Esophagus squamous epithelium (tissue), 5 donors: ENCODE results near the gene MAP1A. TPM values are rescaled to one million over a fixed set of nuclear protein-coding genes. Genes with fewer than 3 reads are reported as not detected.

ENCODE experiments used
- DNase-seq: peaks from one replicate; lab custom pipeline; 2025; lab: John Stamatoyannopoulos, UW
- H3K27ac ChIP-seq, 4 donors: fragments of 200-600 bp; sonication (generic); one replicate each; pipeline ENCODE4 v1.5.1; 2016 to 2019; ENCODE audit warnings: mild to moderate bottlenecking in 1 of 4
- H3K27me3 ChIP-seq, 4 donors: fragments of 200-600 bp; sonication (generic); 1 replicate in 3 of 4; 2 replicates in 1 of 4; pipeline versions ENCODE4 v1.5.1 to v1.6.0; 2017 to 2021; ENCODE audit warnings: antibody characterized with exemption in 1 of 4
- H3K36me3 ChIP-seq, 3 donors: fragments of 200-600 bp; sonication (generic); one replicate each; pipeline ENCODE4 v1.5.1; 2016 to 2019
- H3K4me1 ChIP-seq, 3 donors: fragments of 200-600 bp; sonication (generic); one replicate each; pipeline ENCODE4 v1.5.1; 2017 to 2019
- H3K4me3 ChIP-seq, 4 donors: fragments of 200-600 bp; sonication (generic); 1 replicate in 3 of 4; 2 replicates in 1 of 4; pipeline ENCODE4 v1.5.1; 2016 to 2019; ENCODE audit warnings: mild to moderate bottlenecking in 2 of 4, moderate library complexity in 1 of 4
- H3K9me3 ChIP-seq, 3 donors: fragments of 200-600 bp; sonication (generic); one replicate each; pipeline ENCODE4 v1.5.1; 2016 to 2019
- POLR2A ChIP-seq, 4 donors: fragments of 450-650 bp; IDR thresholded peaks; one replicate each; pipeline ENCODE4 v1.6.1; 2017; ENCODE audit warnings: antibody characterized with exemption in 4 of 4, mild to moderate bottlenecking in 4 of 4, moderate library complexity in 3 of 4
- WGBS, 2 donors: methylation state at CpG; one replicate each; pipeline ENCODE4 v1.1.5; 2018; 5-methylcytosine and 5-hydroxymethylcytosine counted together
- intact Hi-C: fragments of 100-400 bp; cut with DNase I; formaldehyde crosslinking; loops from one replicate; pipeline ENCODE4 v1.15.0; 2022
- total RNA-seq, 4 donors: library from RNA; depleted of rRNA; stranded (reverse); fragments of >200 nt; gene quantifications; one replicate each; pipeline ENCODE4 v1.1.0, GENCODE V29; 2016
- TF ChIP-seq, protein P1 (sequence below), 6 experiments: fragments of 450-650 bp in 4 of 6; fragments of 200-600 bp in 2 of 6; sonication (generic) in 2 of 6; IDR thresholded peaks; one replicate each; pipeline ENCODE4 v1.5.1; 2016 to 2019; ENCODE audit warnings: antibody characterized with exemption in 6 of 6, mild to moderate bottlenecking in 4 of 6, moderate library complexity in 4 of 6
- donor health status: DM: yes; HTN: yes; CAD: no.

Gene MAP1A
- 1 to 10 TPM in 2 of 4 donors, under 1 TPM in 2; 0.53 to 5.9 (median 2.3) TPM for total RNA-seq

DNA sequence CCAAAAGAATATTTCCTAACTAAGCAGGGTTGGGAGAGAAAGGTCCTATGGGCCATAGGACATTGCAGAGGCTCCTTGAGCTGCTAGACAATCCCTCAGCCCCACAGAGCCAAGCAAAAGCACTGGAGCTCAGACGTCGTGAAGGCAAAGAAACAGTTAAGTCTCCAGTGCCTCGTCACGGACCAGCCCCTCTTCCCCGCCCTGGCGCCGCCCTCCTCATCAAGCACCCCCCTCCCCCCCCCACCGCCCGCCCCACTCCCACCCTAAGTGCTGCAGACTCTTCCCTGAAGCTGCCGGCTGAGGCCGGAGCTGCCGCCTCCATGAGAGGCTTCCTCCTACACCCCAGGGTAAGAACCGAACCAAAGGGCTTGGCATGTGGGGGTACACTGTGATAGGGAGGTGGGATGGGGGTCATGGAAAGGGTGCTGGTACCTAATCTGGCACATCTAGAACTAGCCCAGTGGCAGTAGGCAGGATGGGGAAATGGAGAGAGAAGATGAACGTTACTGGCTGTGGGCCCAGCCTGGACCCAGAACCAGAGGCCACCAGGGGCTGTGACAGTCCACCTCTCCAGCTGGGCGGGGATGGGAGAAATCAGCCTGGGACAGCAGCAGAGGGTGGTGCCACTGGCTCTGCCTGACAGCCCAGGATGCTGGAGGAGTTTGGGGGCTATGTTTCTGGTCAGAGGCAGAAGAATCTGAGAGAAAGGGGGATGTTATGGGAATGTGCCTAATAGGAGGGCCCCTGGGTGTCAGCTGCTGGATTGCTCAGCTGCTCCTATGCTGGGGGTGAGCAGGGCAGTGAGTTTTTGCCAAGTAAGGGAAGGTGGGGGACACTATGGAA is at the start of gene MAP1A:
Gene MAP1A, plus strand, starts transcription at position 255 of the 843 bp plus-strand sequence. CDS start 3,866 bp downstream, outside the sequence.
- H3K4me1 ChIP-seq: peaks cover 0 to 40% (median 8%) of the 10 kb centered on the region in 3 donors
- peaks cover 0 to 19% (median 0%) of the 10 kb centered on the region in 3 donors for H3K36me3 ChIP-seq
- WGBS, 2 donors: 0 to 10% methylated on average over 2 to 9 of the region's 15 CpGs
- no peaks in the 10 kb centered on the region for H3K9me3 ChIP-seq
- TF ChIP-seq, protein P1, sequence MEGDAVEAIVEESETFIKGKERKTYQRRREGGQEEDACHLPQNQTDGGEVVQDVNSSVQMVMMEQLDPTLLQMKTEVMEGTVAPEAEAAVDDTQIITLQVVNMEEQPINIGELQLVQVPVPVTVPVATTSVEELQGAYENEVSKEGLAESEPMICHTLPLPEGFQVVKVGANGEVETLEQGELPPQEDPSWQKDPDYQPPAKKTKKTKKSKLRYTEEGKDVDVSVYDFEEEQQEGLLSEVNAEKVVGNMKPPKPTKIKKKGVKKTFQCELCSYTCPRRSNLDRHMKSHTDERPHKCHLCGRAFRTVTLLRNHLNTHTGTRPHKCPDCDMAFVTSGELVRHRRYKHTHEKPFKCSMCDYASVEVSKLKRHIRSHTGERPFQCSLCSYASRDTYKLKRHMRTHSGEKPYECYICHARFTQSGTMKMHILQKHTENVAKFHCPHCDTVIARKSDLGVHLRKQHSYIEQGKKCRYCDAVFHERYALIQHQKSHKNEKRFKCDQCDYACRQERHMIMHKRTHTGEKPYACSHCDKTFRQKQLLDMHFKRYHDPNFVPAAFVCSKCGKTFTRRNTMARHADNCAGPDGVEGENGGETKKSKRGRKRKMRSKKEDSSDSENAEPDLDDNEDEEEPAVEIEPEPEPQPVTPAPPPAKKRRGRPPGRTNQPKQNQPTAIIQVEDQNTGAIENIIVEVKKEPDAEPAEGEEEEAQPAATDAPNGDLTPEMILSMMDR (IDR thresholded peaks at IDR 0.05): no peak
- peak in 1 of 4 donors; percentile 16 for TF ChIP-seq POLR2A (IDR thresholded peaks at IDR 0.05)
- DNase-seq: no peak
- H3K27ac ChIP-seq: peak within 1 kb of the TSS; percentile 50 to 89 (median 82)
- intact Hi-C loops: no loop called here
- peak within 1 kb of the TSS; percentile 25 to 64 (median 46) for H3K4me3 ChIP-seq
- H3K27me3 ChIP-seq: peaks cover 0 to 35% (median 0%) of the 10 kb centered on the region in 4 donors

DNA sequence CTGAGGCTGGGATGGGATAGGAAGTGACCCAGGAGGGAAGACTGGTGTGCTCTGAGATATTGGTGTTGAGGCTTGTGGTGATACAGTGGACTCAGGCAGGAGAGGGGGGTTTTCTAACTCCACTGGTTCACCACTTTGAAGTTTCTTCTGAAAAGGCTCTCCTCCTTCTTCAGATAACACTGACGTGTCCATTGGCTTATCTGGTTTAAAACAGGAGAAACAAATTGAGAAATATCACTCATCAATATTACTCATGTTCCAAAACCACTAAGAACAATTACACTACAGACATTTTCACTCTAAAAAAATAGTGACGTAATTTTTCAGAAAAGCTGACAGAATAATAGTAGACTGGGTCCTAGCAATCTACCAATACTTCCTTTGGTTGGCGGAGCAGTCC is 47.5 kb upstream of the MAP1A start:
- no peaks in the 10 kb centered on the region for H3K27me3 ChIP-seq
- 74 to 81% methylated on average over 3 of the region's 3 CpGs for WGBS, 2 donors
- H3K4me3 ChIP-seq: no peak overlapping the region
- H3K4me1 ChIP-seq: no peaks in the 10 kb centered on the region
- H3K36me3 ChIP-seq: peaks cover 0 to 91% (median 32%) of the 10 kb centered on the region in 3 donors
- no peak for TF ChIP-seq POLR2A (IDR thresholded peaks at IDR 0.05)
- TF ChIP-seq, protein P1 (IDR thresholded peaks at IDR 0.05): no peak
- no peaks in the 10 kb centered on the region for H3K9me3 ChIP-seq
- DNase-seq: no peak
- H3K27ac ChIP-seq: no peak overlapping the region
- intact Hi-C loops: no loop called here

DNA sequence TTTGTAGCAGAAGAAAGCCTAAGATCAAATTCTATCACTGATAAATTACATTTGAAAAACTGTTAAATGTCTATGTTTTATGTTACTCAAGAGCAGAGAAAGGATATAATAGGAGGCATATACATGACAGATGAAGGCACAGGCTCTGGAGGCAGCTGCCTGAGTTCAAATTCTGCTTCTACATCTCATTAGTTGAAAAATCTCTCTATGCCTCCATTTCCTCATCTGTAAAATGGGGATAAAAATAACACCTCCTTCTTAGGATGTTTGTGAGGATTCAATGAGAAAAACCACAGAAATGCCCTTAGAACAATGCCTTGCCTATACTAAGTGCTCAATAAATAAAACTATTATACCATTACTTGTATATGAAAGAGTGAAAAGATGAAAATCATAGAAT is 45.4 kb upstream of the MAP1A start:
- H3K36me3 ChIP-seq: peaks cover 7 to 94% (median 37%) of the 10 kb centered on the region in 3 donors

DNA sequence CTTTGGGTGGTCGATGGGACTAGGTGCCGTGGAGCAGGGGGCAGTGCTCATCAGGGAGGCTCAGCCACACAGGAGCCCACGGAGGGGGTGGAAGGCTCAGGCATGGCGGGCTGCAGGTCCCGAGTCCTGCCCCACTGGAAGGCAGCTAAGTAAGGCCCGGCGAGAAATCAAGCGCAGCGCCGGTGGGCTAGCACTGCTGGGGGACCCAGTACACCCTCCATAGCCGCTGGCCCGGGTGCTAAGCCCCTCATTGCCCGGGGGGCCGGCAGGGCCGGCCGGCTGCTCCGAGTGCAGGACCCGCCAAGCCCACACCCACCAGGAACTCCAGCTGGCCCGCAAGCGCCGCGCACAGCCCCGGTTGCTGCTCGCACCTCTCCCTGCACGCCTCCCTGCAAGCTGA is 43.5 kb upstream of the MAP1A start:
- Histone ChIP-seq H3K4me3 (no peak overlapping the region), H3K36me3 (peaks cover 13 to 94% (median 42%) of the 10 kb centered on the region in 3 donors), H3K27ac (no peak overlapping the region), H3K4me1 (no peaks in the 10 kb centered on the region), H3K27me3 (no peaks in the 10 kb centered on the region), H3K9me3 (no peaks in the 10 kb centered on the region)
- no peak for TF ChIP-seq POLR2A (IDR thresholded peaks at IDR 0.05)
- TF ChIP-seq, protein P1 (IDR thresholded peaks at IDR 0.05): no peak
- intact Hi-C loops: no loop called here
- WGBS, 2 donors: 99% methylated on average over 14 of the region's 25 CpGs; no CpG with 5 or more reads in 1 of the 2 donors
- no peak for DNase-seq

More for the DNA sequence above, 45.4 kb upstream of the MAP1A start:
- intact Hi-C loops: no loop called here
- TF ChIP-seq, protein P1 (IDR thresholded peaks at IDR 0.05): no peak
- no peak for TF ChIP-seq POLR2A (IDR thresholded peaks at IDR 0.05)
- DNase-seq: no peak
- Histone ChIP-seq H3K4me3 (no peak overlapping the region), H3K27me3 (no peaks in the 10 kb centered on the region), H3K9me3 (no peaks in the 10 kb centered on the region), H3K27ac (no peak overlapping the region), H3K4me1 (no peaks in the 10 kb centered on the region)
